HG02623 (cell line): ENCODE measurements around the gene SERPINB6.
"Not testable (repeated sequence)": the region's sequence is repeated elsewhere in the genome, so short reads cannot be mapped to it uniquely, and the experiment has no call there.

ENCODE experiments used
- ATAC-seq: cut with Tn5 transposase; IDR thresholded peaks from one replicate; pipeline ENCODE4 v1.9.1; 2021; ENCODE audit warnings: moderate library complexity; ENCODE audit not compliant: unreplicated experiment

The SERPINB6 gene

DNA sequence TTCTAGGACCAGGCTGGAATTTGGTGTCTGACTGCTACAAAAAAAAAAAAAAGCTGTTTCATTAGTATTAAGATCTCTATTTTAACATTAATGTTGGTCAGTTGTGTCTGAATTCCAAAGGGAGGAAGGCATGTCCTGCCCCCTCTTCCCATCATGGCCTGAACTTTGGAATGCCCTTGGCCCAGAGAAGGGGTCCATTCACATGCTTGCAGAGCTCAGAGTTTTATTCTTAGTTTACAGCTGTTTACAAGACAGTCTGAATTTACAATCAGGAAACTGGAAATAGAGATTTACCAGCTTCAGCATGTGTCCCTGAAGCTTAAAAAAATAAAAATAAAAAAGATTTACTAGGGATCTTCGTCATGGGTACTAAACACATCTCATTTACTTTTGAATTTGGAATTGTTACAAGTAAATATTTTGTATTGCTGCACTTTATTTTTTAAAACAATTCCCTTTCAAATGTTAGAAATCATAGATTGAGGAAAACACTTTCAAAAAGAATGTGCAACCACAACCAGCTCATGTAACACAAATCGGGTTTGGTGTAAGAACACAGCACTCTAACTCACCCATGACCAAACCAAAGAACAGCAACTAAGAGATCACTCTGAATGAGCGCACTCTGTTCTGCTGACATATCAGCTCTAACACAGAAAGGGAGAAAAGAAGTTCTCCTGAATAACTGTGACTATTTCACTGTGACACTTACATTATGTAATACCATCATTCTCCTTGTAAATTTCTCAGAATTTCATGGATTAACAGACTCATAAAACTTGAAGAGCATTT, 6.6 kb upstream of the SERPINB6 start:
- ATAC-seq, result no peak

GRCh38 chr6:2977290-2977689, 5.9 kb upstream of the SERPINB6 start:
- no peak for ATAC-seq

DNA sequence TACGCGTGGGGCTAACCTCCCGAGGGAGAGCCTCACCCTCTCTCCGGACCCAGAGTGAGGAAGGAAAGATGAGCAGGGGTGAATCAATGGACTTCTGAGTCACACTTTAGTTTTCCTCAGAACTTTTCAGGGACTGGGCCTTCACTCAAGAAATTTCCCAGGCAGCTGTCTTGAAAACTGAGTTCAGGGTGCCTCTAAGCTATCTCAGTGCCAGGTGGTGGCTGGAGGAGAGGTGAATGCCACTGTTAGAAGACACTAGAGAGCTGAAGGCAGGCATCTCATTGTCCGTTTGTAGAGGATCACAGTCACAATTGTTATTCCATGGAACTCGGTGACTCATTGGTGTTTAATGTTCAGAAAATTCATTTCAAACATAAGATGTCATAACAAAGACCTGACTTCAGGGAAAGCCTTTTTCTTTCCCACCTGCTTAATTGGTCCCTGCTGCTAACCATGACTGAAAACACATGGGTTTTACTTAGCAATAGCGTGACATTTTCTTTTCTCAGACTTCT, 5.3 kb upstream of the SERPINB6 start:
- ATAC-seq, result no peak

DNA sequence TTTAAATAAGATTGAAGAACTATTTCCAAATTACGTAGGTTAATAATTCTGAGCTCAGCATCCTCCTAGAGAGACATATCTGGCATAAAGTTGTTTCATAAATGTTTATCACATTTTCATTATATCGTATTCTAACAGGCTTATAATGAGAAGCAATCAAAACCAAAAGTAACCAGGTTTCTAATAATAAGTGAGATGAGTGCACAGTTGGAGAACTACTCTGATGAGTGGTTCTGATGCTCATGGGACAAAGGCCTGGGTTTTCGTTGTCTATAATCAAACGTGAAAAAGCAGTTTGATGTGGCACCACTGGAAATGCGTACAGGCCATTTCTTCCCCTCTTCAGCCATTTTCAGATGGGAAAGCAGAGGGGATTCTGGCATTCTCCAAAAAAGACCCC, 4.7 kb upstream of the SERPINB6 start:
- no peak for ATAC-seq

DNA sequence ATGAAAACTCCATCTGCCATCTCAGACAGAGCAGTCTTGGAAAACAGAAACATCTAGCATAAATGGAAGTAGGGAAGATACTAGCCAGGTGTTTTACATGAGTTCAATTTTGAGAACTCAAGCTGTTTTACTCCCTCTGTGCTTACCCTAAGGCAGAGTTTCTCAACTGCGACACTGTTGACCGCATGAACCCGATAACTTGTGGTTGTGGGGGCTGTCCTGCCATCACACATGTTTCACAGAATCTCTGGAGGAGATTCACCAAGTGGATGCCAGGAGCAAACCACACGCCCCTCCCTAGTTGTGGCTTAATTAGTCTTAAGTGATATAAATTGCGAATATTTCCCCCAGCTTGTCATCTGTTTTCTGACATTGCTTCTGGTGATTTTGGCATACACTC, 2.3 kb upstream of the SERPINB6 start:
- ATAC-seq, result no peak

GRCh38 chr6:2973180-2973579, 1.8 kb upstream of the SERPINB6 start:
- not testable (repeated sequence) for ATAC-seq

DNA sequence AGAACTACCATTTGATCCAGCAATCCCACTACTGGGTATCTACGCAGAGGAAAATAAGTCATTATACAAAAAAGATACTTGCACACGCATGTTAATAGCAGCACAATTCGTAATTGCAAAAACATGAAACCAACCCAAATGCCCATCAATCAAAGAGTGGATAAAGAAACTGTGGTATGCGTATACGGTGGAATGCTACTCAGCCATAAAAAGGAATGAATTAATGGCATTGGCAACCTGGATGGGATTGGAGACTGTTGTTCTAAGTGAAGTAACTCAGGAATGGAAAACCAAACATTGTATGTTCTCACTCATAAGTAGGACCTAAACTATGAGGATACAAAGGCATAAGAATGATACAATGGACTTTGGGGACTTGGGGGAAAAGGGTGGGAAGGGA, 1.3 kb upstream of the SERPINB6 start:
- ATAC-seq, result not testable (repeated sequence)

- ATAC-seq, result not testable (repeated sequence)
Observed at GRCh38 chr6:2972219-2972487, 786 bp upstream of the SERPINB6 start.

GRCh38 chr6:2970753-2971419, 481 bp downstream of the SERPINB6 start:
- no peak for ATAC-seq

DNA sequence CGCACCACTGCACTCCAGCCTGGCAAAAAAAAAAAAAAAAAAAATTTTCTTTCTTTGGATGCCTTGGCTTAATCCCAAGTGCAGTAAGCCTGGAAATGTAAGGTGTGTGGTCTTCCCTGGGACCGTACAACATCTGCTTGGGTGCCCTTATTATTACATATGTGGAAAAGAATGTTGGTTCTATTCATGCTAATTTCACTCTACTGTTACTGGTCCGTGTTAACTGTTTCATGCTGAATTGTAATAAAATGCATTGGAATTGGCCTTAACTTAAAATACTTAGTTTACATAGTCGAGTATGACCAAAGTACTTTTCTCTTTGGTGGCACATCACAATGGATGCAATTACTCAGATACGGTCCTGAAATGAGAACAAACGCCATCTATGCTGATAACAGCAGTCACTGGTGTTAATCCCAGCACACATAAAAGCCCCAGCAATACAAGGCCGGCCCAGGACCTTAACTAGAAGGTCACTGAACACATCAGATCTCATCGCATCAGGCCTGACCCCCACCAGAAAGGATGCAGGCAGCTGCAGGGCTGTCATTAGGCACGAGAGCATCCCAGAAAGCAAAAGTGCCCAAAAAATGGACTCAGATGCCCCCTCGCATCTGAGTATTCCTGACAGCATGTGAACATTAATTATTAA, 1.2 kb downstream of the SERPINB6 start:
- no peak for ATAC-seq

GRCh38 chr6:2969549-2969948, 1.8 kb downstream of the SERPINB6 start:
- ATAC-seq, result no peak

- no peak for ATAC-seq
Observed at GRCh38 chr6:2968600-2969135, 2.7 kb downstream of the SERPINB6 start.

- ATAC-seq, result no peak
Observed at GRCh38 chr6:2967936-2968335, 3.4 kb downstream of the SERPINB6 start.

- no peak for ATAC-seq
Observed at GRCh38 chr6:2966347-2966746, 5.0 kb downstream of the SERPINB6 start.

DNA sequence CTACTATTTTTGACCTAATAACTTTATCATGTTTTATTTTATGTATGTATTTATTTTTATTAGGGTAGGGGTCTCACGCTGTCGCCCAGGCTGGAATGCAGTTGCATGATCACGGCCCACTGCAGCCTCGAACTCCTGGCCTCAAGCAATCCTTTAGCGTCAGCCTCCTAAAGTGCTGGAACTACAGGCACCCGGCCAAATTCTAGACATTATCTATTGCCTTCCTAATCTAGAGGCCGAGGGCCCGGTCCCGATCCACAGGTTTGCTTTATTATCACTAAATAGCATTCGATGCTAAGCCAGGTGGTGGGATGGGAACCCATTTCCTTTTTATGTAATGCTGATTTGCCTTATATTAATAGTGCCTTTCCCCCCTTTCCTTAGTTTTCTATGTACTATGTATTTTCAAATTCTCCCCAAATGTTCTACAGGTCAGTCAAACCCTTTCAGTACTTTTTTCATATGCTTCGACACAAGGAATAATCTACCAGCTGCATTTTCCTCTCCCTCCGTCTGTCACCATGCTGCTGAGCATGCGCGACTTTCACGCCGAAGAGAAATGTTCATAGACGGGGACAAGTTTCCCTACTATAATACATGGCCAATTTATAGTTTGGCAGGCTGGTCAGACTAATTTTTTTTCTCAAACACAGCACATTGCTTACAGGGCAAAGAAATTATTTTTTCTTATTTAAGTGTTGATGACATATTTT, 6.4 kb downstream of the SERPINB6 start:
- no peak for ATAC-seq

GRCh38 chr6:2963756-2964155, 7.6 kb downstream of the SERPINB6 start:
- ATAC-seq, result no peak

DNA sequence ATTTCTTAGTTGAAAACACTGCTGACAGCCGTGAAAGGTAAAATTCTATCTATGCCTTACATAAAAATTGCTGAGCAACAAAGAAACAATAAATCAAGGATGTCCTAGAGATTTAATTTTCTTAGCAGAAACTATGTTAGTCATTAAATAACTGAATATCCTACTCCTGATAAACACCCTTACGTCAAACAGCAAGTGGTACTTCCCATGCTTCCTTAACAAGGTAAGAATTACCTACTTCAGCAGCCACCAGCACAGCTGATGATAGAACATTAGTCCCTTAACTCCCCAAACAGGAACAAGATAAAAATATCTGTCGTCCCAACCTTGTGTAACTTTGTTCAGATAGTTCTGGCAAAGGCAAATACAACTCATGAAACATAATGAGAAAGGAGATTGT, 8.7 kb downstream of the SERPINB6 start:
- ATAC-seq, result no peak

DNA sequence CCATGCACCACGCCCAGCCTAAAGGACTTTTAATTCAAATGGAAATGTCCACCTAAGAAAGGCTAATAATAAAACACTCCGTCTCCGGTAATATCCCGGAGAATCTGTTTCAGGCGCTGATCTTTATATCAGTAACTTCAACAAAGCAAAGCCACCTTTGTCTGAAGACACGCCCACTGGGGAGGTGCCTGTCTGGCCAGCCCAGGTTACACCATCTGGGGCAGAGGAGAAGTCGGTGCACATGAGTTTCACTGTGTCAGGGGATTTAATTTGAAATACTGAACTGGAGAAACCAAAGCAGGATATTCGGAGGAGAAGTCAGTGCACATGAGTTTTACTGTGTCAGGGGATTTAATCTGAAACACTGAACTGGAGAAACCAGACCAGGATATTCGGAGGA, 9.4 kb downstream of the SERPINB6 start:
- ATAC-seq, result no peak

- ATAC-seq, result no peak
Observed at GRCh38 chr6:2961506-2961905, 9.9 kb downstream of the SERPINB6 start.

DNA sequence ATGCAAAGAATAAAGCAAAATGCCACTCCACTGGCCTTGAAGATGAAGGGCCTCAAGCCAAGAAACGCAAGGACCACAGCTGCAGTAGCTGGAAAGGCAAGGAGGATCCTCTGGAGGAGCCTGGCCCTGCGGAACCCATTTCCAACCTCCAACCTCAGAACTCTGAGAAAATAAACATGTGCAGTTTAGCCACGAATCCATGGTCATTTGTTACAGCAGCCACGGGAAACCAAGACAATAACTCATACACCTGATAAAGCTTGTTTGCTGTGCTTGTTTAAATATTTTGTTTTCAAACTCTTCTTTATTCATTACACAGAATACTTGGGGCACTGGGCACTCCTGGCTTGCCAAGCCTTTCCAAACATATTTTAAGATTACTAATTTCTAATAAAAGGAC, 10.4 kb downstream of the SERPINB6 start:
- ATAC-seq, result no peak
